ENCODE results near the gene TMEM47.

The TMEM47 gene

GRCh38 chrX:34655501-34656455 is 1.3 kb downstream of the TMEM47 start:
- no peak for TF ChIP-seq CTCF (IDR thresholded peaks at IDR 0.05; ENCODE audit: insufficient read depth, missing control alignments)
- FAIRE-seq (no peak), DNase-seq (ENCODE audit: insufficient read length, low spot score) (no peak)

GRCh38 chrX:34654696-34655490 is 2.2 kb downstream of the TMEM47 start:
- no peak for DNase-seq (ENCODE audit: insufficient read length, low spot score)
- no peak for TF ChIP-seq CTCF (IDR thresholded peaks at IDR 0.05; ENCODE audit: insufficient read depth, missing control alignments)
- no peak for FAIRE-seq

GRCh38 chrX:34653811-34654210 is 3.3 kb downstream of the TMEM47 start:
- DNase-seq (ENCODE audit: insufficient read length, low spot score) = no peak

GRCh38 chrX:34642849-34643248 is 14.2 kb downstream of the TMEM47 start:
- no peak for FAIRE-seq
- TF ChIP-seq CTCF (IDR thresholded peaks at IDR 0.05; ENCODE audit: insufficient read depth, missing control alignments) = no peak
- DNase-seq (ENCODE audit: insufficient read length, low spot score) = no peak

More at GRCh38 chrX:34653811-34654210, 3.3 kb downstream of the TMEM47 start:
- TF ChIP-seq CTCF (IDR thresholded peaks at IDR 0.05; ENCODE audit: insufficient read depth, missing control alignments) = no peak
- no peak for FAIRE-seq

- peak; percentile 48 for FAIRE-seq
- peak; percentile 42 for TF ChIP-seq CTCF (IDR thresholded peaks at IDR 0.05; ENCODE audit: insufficient read depth, missing control alignments)
- DNase-seq (ENCODE audit: insufficient read length, low spot score) = no peak
These were observed 19.0 kb downstream of the TMEM47 start for GRCh38 chrX:34638116-34638515.

- DNase-seq (ENCODE audit: insufficient read length, low spot score) (no peak), FAIRE-seq (no peak)
- TF ChIP-seq CTCF (IDR thresholded peaks at IDR 0.05; ENCODE audit: insufficient read depth, missing control alignments) = no peak
These were observed 22.7 kb downstream of the TMEM47 start for GRCh38 chrX:34634349-34634748.

Data from D721Med (cell line).